ENCODE data around the gene SMO.
"Not testable (repeated sequence)": the region's sequence is repeated elsewhere in the genome, so short reads cannot be mapped to it uniquely, and the experiment has no call there.

SMO gene

GRCh38 chr7:129169686-129170440, 18.6 kb upstream of the SMO start:
- DNase-seq (ENCODE audit: low read depth, low spot score) = no peak

- no peak for DNase-seq (ENCODE audit: low read depth, low spot score)
Observed at GRCh38 chr7:129170441-129171021, 17.9 kb upstream of the SMO start.

- DNase-seq (ENCODE audit: low read depth, low spot score) = not testable (repeated sequence)
Observed at GRCh38 chr7:129173861-129174260, 14.6 kb upstream of the SMO start.

GRCh38 chr7:129176916-129177710, 11.3 kb upstream of the SMO start:
- DNase-seq (ENCODE audit: low read depth, low spot score) = no peak

GRCh38 chr7:129184981-129185670, 3.3 kb upstream of the SMO start:
- no peak for DNase-seq (ENCODE audit: low read depth, low spot score)

GRCh38 chr7:129186749-129187260, 1.6 kb upstream of the SMO start:
- no peak for DNase-seq (ENCODE audit: low read depth, low spot score)

- no peak for DNase-seq (ENCODE audit: low read depth, low spot score)
Observed at GRCh38 chr7:129187681-129188371, 607 bp upstream of the SMO start.

- DNase-seq (ENCODE audit: low read depth, low spot score) = no peak
Observed at GRCh38 chr7:129188892-129189660, 643 bp downstream of the SMO start.

- DNase-seq (ENCODE audit: low read depth, low spot score) = no peak
Observed at GRCh38 chr7:129189661-129190310, 1.4 kb downstream of the SMO start.

GRCh38 chr7:129191272-129191671, 2.8 kb downstream of the SMO start:
- DNase-seq (ENCODE audit: low read depth, low spot score) = no peak

- DNase-seq (ENCODE audit: low read depth, low spot score) = no peak
Observed at GRCh38 chr7:129193892-129194291, 5.5 kb downstream of the SMO start.

GRCh38 chr7:129197771-129198170, 9.3 kb downstream of the SMO start:
- no peak for DNase-seq (ENCODE audit: low read depth, low spot score)

- no peak for DNase-seq (ENCODE audit: low read depth, low spot score)
Observed at GRCh38 chr7:129199406-129199805, 11.0 kb downstream of the SMO start.

- no peak for DNase-seq (ENCODE audit: low read depth, low spot score)
Observed at GRCh38 chr7:129202058-129202777, 13.8 kb downstream of the SMO start.

- no peak for DNase-seq (ENCODE audit: low read depth, low spot score)
Observed at GRCh38 chr7:129203050-129203741, 14.8 kb downstream of the SMO start.

- no peak for DNase-seq (ENCODE audit: low read depth, low spot score)
Observed at GRCh38 chr7:129205126-129205818, 16.8 kb downstream of the SMO start.

GRCh38 chr7:129205987-129206785, 17.8 kb downstream of the SMO start:
- no peak for DNase-seq (ENCODE audit: low read depth, low spot score)
